ENCODE results near the gene NKAIN4. TPM values are rescaled to one million over a fixed set of nuclear protein-coding genes. Genes with fewer than 3 reads are reported as not detected.

NKAIN4 gene
- total RNA-seq, 3 donors from 2014 or later = not detected

- no peak for DNase-seq (ENCODE audit: low spot score in 2 of 2)
- Histone ChIP-seq H3K27me3 (no peaks in the 10 kb centered on the region), H3K27ac (no peak overlapping the region), H3K36me3 (no peaks in the 10 kb centered on the region), H3K4me1 (peaks cover 0 to 12% of the 10 kb centered on the region in 2 donors), H3K9me3 (no peaks in the 10 kb centered on the region), H3K4me3 (no peak overlapping the region)
- TF ChIP-seq POLR2AphosphoS5 (IDR thresholded peaks at IDR 0.05) (no peak), POLR2A (IDR thresholded peaks at IDR 0.05) (no peak), CTCF (IDR thresholded peaks at IDR 0.05) (no peak)
- intact Hi-C loops (cut with DNase I; ENCODE audit: low total_unique reads) = no loop called here
These were observed 23.4 kb upstream of the NKAIN4 start for GRCh38 chr20:63277466-63278272.

DNA sequence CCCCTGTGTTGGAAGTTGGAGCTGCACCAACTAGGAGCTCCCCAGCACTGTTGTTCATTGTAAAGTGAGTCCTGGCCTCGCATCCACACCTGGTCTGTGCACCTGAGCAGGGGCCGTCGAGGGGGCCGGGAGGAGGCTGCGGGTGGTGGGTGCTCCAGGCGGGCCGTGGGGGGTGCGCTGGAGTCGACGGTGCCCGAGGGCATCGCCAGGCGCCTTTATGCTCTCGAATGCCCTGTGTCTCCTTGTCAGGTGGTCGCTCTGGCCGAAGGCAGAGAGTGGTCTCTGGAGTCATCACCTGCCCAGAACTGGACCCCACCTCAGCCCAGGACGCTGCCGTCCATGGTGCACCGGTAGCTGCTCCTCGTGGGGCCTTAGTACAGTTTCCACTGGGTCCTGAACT, 22.7 kb upstream of the NKAIN4 start:
- peaks cover 0 to 12% of the 10 kb centered on the region in 2 donors for H3K4me1 ChIP-seq
- H3K27me3 ChIP-seq = no peaks in the 10 kb centered on the region
- intact Hi-C loops (cut with DNase I; ENCODE audit: low total_unique reads) = no loop called here
- H3K27ac ChIP-seq = no peak overlapping the region
- no peaks in the 10 kb centered on the region for H3K36me3 ChIP-seq
- DNase-seq (ENCODE audit: low spot score in 2 of 2) = no peak
- H3K9me3 ChIP-seq = no peaks in the 10 kb centered on the region
- no peak overlapping the region for H3K4me3 ChIP-seq
- no peak for TF ChIP-seq POLR2A (IDR thresholded peaks at IDR 0.05)
- no peak for TF ChIP-seq CTCF (IDR thresholded peaks at IDR 0.05)

DNA sequence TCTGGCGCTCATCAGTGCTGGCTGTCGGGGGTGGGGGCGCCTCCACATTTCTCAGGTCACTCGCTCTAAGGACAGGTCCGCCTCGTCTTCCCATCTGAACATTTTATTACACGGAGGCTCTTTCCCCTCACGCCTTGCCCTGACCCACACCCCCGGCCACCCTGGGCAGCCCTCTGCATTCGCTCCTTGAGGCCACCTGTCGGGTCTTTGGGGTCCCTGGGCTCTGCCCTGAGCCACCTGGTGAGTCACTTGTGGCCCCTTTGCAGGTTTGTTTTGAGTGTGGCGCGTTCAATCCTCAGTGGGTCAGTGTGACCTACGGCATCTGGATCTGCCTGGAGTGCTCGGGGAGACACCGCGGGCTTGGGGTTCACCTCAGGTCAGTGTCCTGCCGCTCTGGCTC, 21.6 kb upstream of the NKAIN4 start:
- Histone ChIP-seq H3K4me1 (peaks cover 0 to 12% of the 10 kb centered on the region in 2 donors), H3K9me3 (no peaks in the 10 kb centered on the region), H3K27ac (no peak overlapping the region), H3K4me3 (no peak overlapping the region), H3K36me3 (no peaks in the 10 kb centered on the region), H3K27me3 (no peaks in the 10 kb centered on the region)
- intact Hi-C loops (cut with DNase I; ENCODE audit: low total_unique reads) = no loop called here
- DNase-seq (ENCODE audit: low spot score in 2 of 2) = no peak
- TF ChIP-seq POLR2A (IDR thresholded peaks at IDR 0.05) = no peak

GRCh38 chr20:63274381-63275228, 20.3 kb upstream of the NKAIN4 start:
- Histone ChIP-seq H3K27ac (no peak overlapping the region), H3K4me1 (peaks cover 0 to 12% of the 10 kb centered on the region in 2 donors), H3K9me3 (no peaks in the 10 kb centered on the region), H3K36me3 (no peaks in the 10 kb centered on the region), H3K27me3 (no peaks in the 10 kb centered on the region), H3K4me3 (peak overlapping the region in 1 of 3 donors; percentile 35)
- DNase-seq (ENCODE audit: low spot score in 2 of 2) = no peak
- no peak for TF ChIP-seq POLR2A (IDR thresholded peaks at IDR 0.05)
- no peak for TF ChIP-seq CTCF (IDR thresholded peaks at IDR 0.05)
- TF ChIP-seq POLR2AphosphoS5 (IDR thresholded peaks at IDR 0.05) = no peak
- intact Hi-C loops (cut with DNase I; ENCODE audit: low total_unique reads) = no loop called here

DNA sequence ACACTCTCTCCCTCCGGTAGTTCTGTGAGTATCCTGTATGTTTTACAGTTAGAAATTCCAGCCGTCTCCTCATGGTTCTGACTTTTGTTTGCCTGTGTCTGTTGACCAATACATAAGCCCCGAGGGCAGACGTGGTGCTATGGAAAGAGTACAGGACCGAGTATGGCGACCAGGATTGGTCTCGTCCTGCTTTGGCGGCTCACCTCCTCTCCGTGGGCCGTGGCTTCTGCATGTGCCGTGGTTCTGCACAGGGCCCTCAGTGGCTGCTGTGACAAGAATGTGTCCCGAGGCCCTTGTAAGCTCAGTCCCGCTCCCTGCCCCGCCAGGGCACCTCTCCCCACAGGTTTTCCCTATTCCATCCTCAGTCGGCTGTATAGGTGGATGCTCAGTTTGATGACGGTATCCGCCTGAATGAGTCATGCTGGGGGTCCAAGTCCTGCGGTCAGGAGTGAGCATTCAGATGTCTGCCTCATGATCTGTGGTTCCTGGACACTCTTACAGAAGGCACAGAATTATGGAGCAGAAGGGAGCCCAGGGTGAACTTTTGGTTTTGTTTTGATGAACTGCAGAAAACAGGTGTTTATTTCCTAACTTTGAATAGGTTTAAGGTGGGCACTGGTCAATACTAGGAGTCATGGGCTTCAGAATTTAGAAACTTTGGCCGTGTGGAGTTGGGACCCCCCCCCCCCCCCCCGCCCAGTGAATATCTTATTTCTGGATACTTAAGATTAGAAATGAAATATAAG, 19.5 kb upstream of the NKAIN4 start:
- Histone ChIP-seq H3K27ac (no peak overlapping the region), H3K4me1 (peaks cover 0 to 12% of the 10 kb centered on the region in 2 donors), H3K4me3 (peak overlapping the region; percentile 94 to 100 (median 95)), H3K36me3 (no peaks in the 10 kb centered on the region), H3K27me3 (no peaks in the 10 kb centered on the region), H3K9me3 (no peaks in the 10 kb centered on the region)
- TF ChIP-seq POLR2A (IDR thresholded peaks at IDR 0.05) (no peak), POLR2AphosphoS5 (IDR thresholded peaks at IDR 0.05) (no peak), CTCF (IDR thresholded peaks at IDR 0.05) (no peak)
- intact Hi-C loops (cut with DNase I; ENCODE audit: low total_unique reads) = no loop called here
- DNase-seq (ENCODE audit: low spot score in 2 of 2) = no peak

All from breast epithelium (tissue), 4 donors.